ENCODE measurements around the gene ARHGEF10L.

Gene ARHGEF10L

GRCh38 chr1:17611991-17612390 lies 72.5 kb downstream of the ARHGEF10L start:
- no peaks in the 10 kb centered on the region for H3K4me1 ChIP-seq (ENCODE audit: control insufficient read depth in 1 of 2, insufficient read depth in 2 of 2, low read length in 2 of 2)
- H3K27ac ChIP-seq (ENCODE audit: low read length) = no peak overlapping the region
- no peak overlapping the region for H3K4me3 ChIP-seq (ENCODE audit: low read depth in 1 of 2, low read length in 2 of 2)
- H3K9me3 ChIP-seq (ENCODE audit: control insufficient read depth in 1 of 2, low read length in 2 of 2) = no peaks in the 10 kb centered on the region
- H3K36me3 ChIP-seq (ENCODE audit: control insufficient read depth in 1 of 2, insufficient read depth in 2 of 2, low read length in 2 of 2) = peaks cover 16 to 20% of the 10 kb centered on the region in 2 donors
- H3K27me3 ChIP-seq (ENCODE audit: low read depth, low read length) = no peaks in the 10 kb centered on the region

- Histone ChIP-seq H3K27ac (ENCODE audit: low read length) (no peak overlapping the region), H3K9me3 (ENCODE audit: control insufficient read depth in 1 of 2, low read length in 2 of 2) (no peaks in the 10 kb centered on the region), H3K27me3 (ENCODE audit: low read depth, low read length) (no peaks in the 10 kb centered on the region), H3K4me3 (ENCODE audit: low read depth in 1 of 2, low read length in 2 of 2) (no peak overlapping the region), H3K36me3 (ENCODE audit: control insufficient read depth in 1 of 2, insufficient read depth in 2 of 2, low read length in 2 of 2) (peaks cover 16 to 20% of the 10 kb centered on the region in 2 donors), H3K4me1 (ENCODE audit: control insufficient read depth in 1 of 2, insufficient read depth in 2 of 2, low read length in 2 of 2) (peaks cover 0 to 5% of the 10 kb centered on the region in 2 donors)
These were observed 73.3 kb downstream of the ARHGEF10L start for GRCh38 chr1:17612831-17613230.

GRCh38 chr1:17614586-17614985 lies 75.1 kb downstream of the ARHGEF10L start:
- H3K27me3 ChIP-seq (ENCODE audit: low read depth, low read length) = no peaks in the 10 kb centered on the region
- H3K36me3 ChIP-seq (ENCODE audit: control insufficient read depth in 1 of 2, insufficient read depth in 2 of 2, low read length in 2 of 2) = peaks cover 12 to 20% of the 10 kb centered on the region in 2 donors
- no peak overlapping the region for H3K27ac ChIP-seq (ENCODE audit: low read length)

GRCh38 chr1:17615157-17615556 lies 75.7 kb downstream of the ARHGEF10L start:
- Histone ChIP-seq H3K9me3 (ENCODE audit: control insufficient read depth in 1 of 2, low read length in 2 of 2) (no peaks in the 10 kb centered on the region), H3K27me3 (ENCODE audit: low read depth, low read length) (no peaks in the 10 kb centered on the region), H3K4me3 (ENCODE audit: low read depth in 1 of 2, low read length in 2 of 2) (no peak overlapping the region), H3K36me3 (ENCODE audit: control insufficient read depth in 1 of 2, insufficient read depth in 2 of 2, low read length in 2 of 2) (peaks cover 12 to 21% of the 10 kb centered on the region in 2 donors), H3K4me1 (ENCODE audit: control insufficient read depth in 1 of 2, insufficient read depth in 2 of 2, low read length in 2 of 2) (peaks cover 0 to 16% of the 10 kb centered on the region in 2 donors), H3K27ac (ENCODE audit: low read length) (no peak overlapping the region)

More at GRCh38 chr1:17614586-17614985, 75.1 kb downstream of the ARHGEF10L start:
- H3K4me3 ChIP-seq (ENCODE audit: low read depth in 1 of 2, low read length in 2 of 2) = no peak overlapping the region
- peaks cover 0 to 14% of the 10 kb centered on the region in 2 donors for H3K4me1 ChIP-seq (ENCODE audit: control insufficient read depth in 1 of 2, insufficient read depth in 2 of 2, low read length in 2 of 2)
- H3K9me3 ChIP-seq (ENCODE audit: control insufficient read depth in 1 of 2, low read length in 2 of 2) = no peaks in the 10 kb centered on the region

GRCh38 chr1:17615959-17616358 lies 76.5 kb downstream of the ARHGEF10L start:
- peaks cover 0 to 16% of the 10 kb centered on the region in 2 donors for H3K4me1 ChIP-seq (ENCODE audit: control insufficient read depth in 1 of 2, insufficient read depth in 2 of 2, low read length in 2 of 2)
- no peaks in the 10 kb centered on the region for H3K9me3 ChIP-seq (ENCODE audit: control insufficient read depth in 1 of 2, low read length in 2 of 2)
- H3K27ac ChIP-seq (ENCODE audit: low read length) = no peak overlapping the region
- peaks cover 12 to 24% of the 10 kb centered on the region in 2 donors for H3K36me3 ChIP-seq (ENCODE audit: control insufficient read depth in 1 of 2, insufficient read depth in 2 of 2, low read length in 2 of 2)
- H3K27me3 ChIP-seq (ENCODE audit: low read depth, low read length) = no peaks in the 10 kb centered on the region
- no peak overlapping the region for H3K4me3 ChIP-seq (ENCODE audit: low read depth in 1 of 2, low read length in 2 of 2)

- H3K4me3 ChIP-seq (ENCODE audit: low read depth in 1 of 2, low read length in 2 of 2) = no peak overlapping the region
- no peaks in the 10 kb centered on the region for H3K27me3 ChIP-seq (ENCODE audit: low read depth, low read length)
- H3K4me1 ChIP-seq (ENCODE audit: control insufficient read depth in 1 of 2, insufficient read depth in 2 of 2, low read length in 2 of 2) = peaks cover 0 to 16% of the 10 kb centered on the region in 2 donors
- no peak overlapping the region for H3K27ac ChIP-seq (ENCODE audit: low read length)
- H3K9me3 ChIP-seq (ENCODE audit: control insufficient read depth in 1 of 2, low read length in 2 of 2) = no peaks in the 10 kb centered on the region
- H3K36me3 ChIP-seq (ENCODE audit: control insufficient read depth in 1 of 2, insufficient read depth in 2 of 2, low read length in 2 of 2) = peaks cover 16 to 21% of the 10 kb centered on the region in 2 donors
These were observed 77.3 kb downstream of the ARHGEF10L start for GRCh38 chr1:17616731-17617279.

- Histone ChIP-seq H3K4me3 (ENCODE audit: low read depth in 1 of 2, low read length in 2 of 2) (peak overlapping the region; percentile 60), H3K4me1 (ENCODE audit: control insufficient read depth in 1 of 2, insufficient read depth in 2 of 2, low read length in 2 of 2) (peaks cover 0 to 16% of the 10 kb centered on the region in 2 donors), H3K36me3 (ENCODE audit: control insufficient read depth in 1 of 2, insufficient read depth in 2 of 2, low read length in 2 of 2) (peaks cover 23 to 24% of the 10 kb centered on the region in 2 donors), H3K27me3 (ENCODE audit: low read depth, low read length) (no peaks in the 10 kb centered on the region), H3K9me3 (ENCODE audit: control insufficient read depth in 1 of 2, low read length in 2 of 2) (no peaks in the 10 kb centered on the region), H3K27ac (ENCODE audit: low read length) (peak overlapping the region; percentile 80)
These were observed 78.5 kb downstream of the ARHGEF10L start for GRCh38 chr1:17617787-17618557.

GRCh38 chr1:17618558-17619247 lies 79.2 kb downstream of the ARHGEF10L start:
- Histone ChIP-seq H3K9me3 (ENCODE audit: control insufficient read depth in 1 of 2, low read length in 2 of 2) (no peaks in the 10 kb centered on the region), H3K27ac (ENCODE audit: low read length) (peak overlapping the region; percentile 80), H3K27me3 (ENCODE audit: low read depth, low read length) (no peaks in the 10 kb centered on the region), H3K36me3 (ENCODE audit: control insufficient read depth in 1 of 2, insufficient read depth in 2 of 2, low read length in 2 of 2) (peaks cover 28 to 30% of the 10 kb centered on the region in 2 donors), H3K4me3 (ENCODE audit: low read depth in 1 of 2, low read length in 2 of 2) (peak overlapping the region; percentile 60), H3K4me1 (ENCODE audit: control insufficient read depth in 1 of 2, insufficient read depth in 2 of 2, low read length in 2 of 2) (peaks cover 0 to 17% of the 10 kb centered on the region in 2 donors)

- peaks cover 33 to 36% of the 10 kb centered on the region in 2 donors for H3K36me3 ChIP-seq (ENCODE audit: control insufficient read depth in 1 of 2, insufficient read depth in 2 of 2, low read length in 2 of 2)
- peaks cover 0 to 28% of the 10 kb centered on the region in 2 donors for H3K4me1 ChIP-seq (ENCODE audit: control insufficient read depth in 1 of 2, insufficient read depth in 2 of 2, low read length in 2 of 2)
- no peak overlapping the region for H3K27ac ChIP-seq (ENCODE audit: low read length)
- no peaks in the 10 kb centered on the region for H3K9me3 ChIP-seq (ENCODE audit: control insufficient read depth in 1 of 2, low read length in 2 of 2)
- H3K27me3 ChIP-seq (ENCODE audit: low read depth, low read length) = no peaks in the 10 kb centered on the region
- H3K4me3 ChIP-seq (ENCODE audit: low read depth in 1 of 2, low read length in 2 of 2) = no peak overlapping the region
These were observed 81.0 kb downstream of the ARHGEF10L start for GRCh38 chr1:17620448-17620847.

GRCh38 chr1:17621691-17622090 lies 82.2 kb downstream of the ARHGEF10L start:
- Histone ChIP-seq H3K27ac (ENCODE audit: low read length) (no peak overlapping the region), H3K36me3 (ENCODE audit: control insufficient read depth in 1 of 2, insufficient read depth in 2 of 2, low read length in 2 of 2) (peaks cover 41 to 43% of the 10 kb centered on the region in 2 donors), H3K4me1 (ENCODE audit: control insufficient read depth in 1 of 2, insufficient read depth in 2 of 2, low read length in 2 of 2) (peaks cover 0 to 28% of the 10 kb centered on the region in 2 donors), H3K27me3 (ENCODE audit: low read depth, low read length) (no peaks in the 10 kb centered on the region), H3K9me3 (ENCODE audit: control insufficient read depth in 1 of 2, low read length in 2 of 2) (no peaks in the 10 kb centered on the region), H3K4me3 (ENCODE audit: low read depth in 1 of 2, low read length in 2 of 2) (no peak overlapping the region)

- H3K27ac ChIP-seq (ENCODE audit: low read length) = no peak overlapping the region
- H3K36me3 ChIP-seq (ENCODE audit: control insufficient read depth in 1 of 2, insufficient read depth in 2 of 2, low read length in 2 of 2) = peaks cover 48 to 52% of the 10 kb centered on the region in 2 donors
- no peaks in the 10 kb centered on the region for H3K9me3 ChIP-seq (ENCODE audit: control insufficient read depth in 1 of 2, low read length in 2 of 2)
- H3K4me1 ChIP-seq (ENCODE audit: control insufficient read depth in 1 of 2, insufficient read depth in 2 of 2, low read length in 2 of 2) = peaks cover 0 to 23% of the 10 kb centered on the region in 2 donors
- no peaks in the 10 kb centered on the region for H3K27me3 ChIP-seq (ENCODE audit: low read depth, low read length)
- H3K4me3 ChIP-seq (ENCODE audit: low read depth in 1 of 2, low read length in 2 of 2) = no peak overlapping the region
These were observed 83.3 kb downstream of the ARHGEF10L start for GRCh38 chr1:17622823-17623222.

All from muscle layer of duodenum (tissue), 2 donors.